IMR-90 (cell line): ENCODE results near the gene SLC38A8. TPM values are rescaled to one million over a fixed set of nuclear protein-coding genes. Genes with fewer than 3 reads are reported as not detected.

Experiments used
- ATAC-seq: fragments of 200-7000 bp; cut with Tn5 transposase; 2 replicates; pipeline ENCODE4 v1.9.1; 2020; ENCODE audit warnings: low read depth, mild to moderate bottlenecking, moderate library complexity
- BruUV-seq: library from RNA; stranded (reverse); fragments of 400-500 nt; replicated peaks from 2 replicates; lab custom pipeline; 2021; lab: Mats Ljungman, UMichigan
- CTCF ChIA-PET: fragments of 300-600 bp; formaldehyde crosslinking; extraction: SDS; loops from one replicate; lab custom pipeline; 2021; ENCODE audit warnings: antibody characterized with exemption; lab: Yijun Ruan, JAX
- POLR2A ChIA-PET: fragments of 300-600 bp; sonication (Branson Sonifier 250); formaldehyde crosslinking; loops from one replicate; lab custom pipeline; 2022; ENCODE audit warnings: antibody characterized with exemption; ENCODE audit not compliant: unreplicated experiment; lab: Charles Lee
- DNase-seq: peaks from one replicate; pipeline ENCODE4 v3.0.0; 2013
- H2AFZ ChIP-seq: replicated peaks from 2 replicates; pipeline ENCODE3; 2013; ENCODE audit warnings: low read length, mild to moderate bottlenecking; ENCODE audit not compliant: poor library complexity
- H2AK5ac ChIP-seq: 2 replicates; pipeline ENCODE4 v1.6.1; 2013; ENCODE audit warnings: low read depth, low read length, inconsistent platforms
- H2AK9ac ChIP-seq: replicated peaks from 2 replicates; pipeline ENCODE3; 2013; ENCODE audit warnings: mild to moderate bottlenecking, low read depth, low read length, moderate library complexity; ENCODE audit not compliant: poor library complexity
- H2BK120ac ChIP-seq: 2 replicates; pipeline ENCODE4 v1.6.1; 2013; ENCODE audit warnings: low read depth, low read length, inconsistent platforms
- H2BK15ac ChIP-seq: 3 replicates; pipeline ENCODE4 v1.6.1; 2013; ENCODE audit warnings: low read depth, low read length, inconsistent platforms
- H2BK20ac ChIP-seq: 2 replicates; pipeline ENCODE4 v1.6.1; 2013; ENCODE audit warnings: low read depth, mild to moderate bottlenecking, inconsistent platforms, low read length, moderate library complexity
- H2BK5ac ChIP-seq: 2 replicates; pipeline ENCODE4 v1.6.1; 2013; ENCODE audit warnings: mild to moderate bottlenecking, low read depth, low read length, inconsistent platforms; ENCODE audit not compliant: poor library complexity, severe bottlenecking
- H3K14ac ChIP-seq: replicated peaks from 2 replicates; pipeline ENCODE4 v1.6.1; 2013; ENCODE audit warnings: low read depth, low read length, inconsistent platforms
- H3K18ac ChIP-seq: 2 replicates; pipeline ENCODE4 v1.6.1; 2013; ENCODE audit warnings: low read depth, low read length, control low read depth
- H3K23ac ChIP-seq: 2 replicates; pipeline ENCODE4 v1.6.1; 2013; ENCODE audit warnings: low read depth, low read length, inconsistent platforms
- H3K27ac ChIP-seq: 2 replicates; pipeline ENCODE4 v1.5.1; 2013; ENCODE audit warnings: mild to moderate bottlenecking, control low read depth, low read length; ENCODE audit not compliant: insufficient read depth
- H3K27me3 ChIP-seq: 2 replicates; pipeline ENCODE4 v1.6.1; 2013; ENCODE audit warnings: low read length; ENCODE audit not compliant: control insufficient read depth, insufficient read depth
- H3K36me3 ChIP-seq: 2 replicates; pipeline ENCODE4 v1.6.1; 2013; ENCODE audit warnings: low read length, mixed read lengths; ENCODE audit not compliant: control insufficient read depth, insufficient read depth
- H3K4ac ChIP-seq: 2 replicates; pipeline ENCODE4 v1.6.1; 2013; ENCODE audit warnings: low read depth, low read length, inconsistent platforms
- H3K4me1 ChIP-seq: 2 replicates; pipeline ENCODE4 v1.6.1; 2013; ENCODE audit warnings: low read length, mixed read lengths; ENCODE audit not compliant: control insufficient read depth, insufficient read depth
- H3K4me2 ChIP-seq: 2 replicates; pipeline ENCODE4 v1.6.1; 2013; ENCODE audit warnings: low read depth, mild to moderate bottlenecking, control low read depth, low read length, moderate library complexity
- H3K4me3 ChIP-seq: 2 replicates; pipeline ENCODE4 v1.5.1; 2013; ENCODE audit warnings: low read depth, mild to moderate bottlenecking, control low read depth, low read length, moderate library complexity; ENCODE audit not compliant: insufficient read depth
- H3K56ac ChIP-seq: 2 replicates; pipeline ENCODE4 v1.6.1; 2013; ENCODE audit warnings: low read length, inconsistent platforms; ENCODE audit not compliant: insufficient read depth; ENCODE audit errors: extremely low read depth
- H3K79me1 ChIP-seq, 2 experiments: 2 replicates each; pipeline ENCODE4 v1.6.1; 2013; ENCODE audit warnings: low read length in 2 of 2, inconsistent platforms in 1 of 2, low read depth in 1 of 2
- H3K9ac ChIP-seq: 2 replicates; pipeline ENCODE4 v1.6.1; 2013; ENCODE audit warnings: low read depth, low read length, control low read depth
- H3K9me1 ChIP-seq: 2 replicates; pipeline ENCODE4 v1.6.1; 2013; ENCODE audit warnings: low read length, inconsistent platforms; ENCODE audit not compliant: insufficient read depth
- H3K9me3 ChIP-seq: 2 replicates; pipeline ENCODE4 v1.6.1; 2013; ENCODE audit warnings: low read length; ENCODE audit not compliant: control insufficient read depth, insufficient read depth
- H4K20me1 ChIP-seq: 2 replicates; pipeline ENCODE4 v1.6.1; 2013; ENCODE audit warnings: low read length, inconsistent platforms; ENCODE audit not compliant: insufficient read depth
- H4K5ac ChIP-seq: 2 replicates; pipeline ENCODE4 v1.6.1; 2013; ENCODE audit warnings: mild to moderate bottlenecking, low read depth, low read length, control low read depth
- H4K8ac ChIP-seq, 2 experiments: 2 replicates each; pipeline ENCODE4 v1.6.1; 2013; ENCODE audit warnings: low read depth in 2 of 2, low read length in 2 of 2, control low read depth in 1 of 2, inconsistent platforms in 1 of 2
- H4K91ac ChIP-seq: 2 replicates; pipeline ENCODE4 v1.6.1; 2013; ENCODE audit warnings: low read depth, low read length, inconsistent platforms; ENCODE audit not compliant: insufficient read depth
- CEBPB ChIP-seq: IDR thresholded peaks from 2 replicates; pipeline ENCODE4 v1.6.1; 2012; ENCODE audit warnings: low read depth, low read length, improper control_type of control experiment
- CHD1 ChIP-seq: IDR thresholded peaks from 2 replicates; pipeline ENCODE4 v1.6.1; 2012; ENCODE audit warnings: low read depth, low read length, improper control_type of control experiment
- CTCF ChIP-seq: conservative IDR thresholded peaks from 2 replicates; pipeline ENCODE4 v1.5.1; 2012; ENCODE audit warnings: mild to moderate bottlenecking, low read depth, low read length, improper control_type of control experiment
- ELK1 ChIP-seq: fragments of 150-350 bp; IDR thresholded peaks from 2 replicates; pipeline ENCODE4 v1.6.1; 2016; ENCODE audit warnings: low read depth, mild to moderate bottlenecking, low read length, moderate library complexity, borderline replicate concordance
- FOS ChIP-seq: fragments of 150-350 bp; IDR thresholded peaks from 2 replicates; pipeline ENCODE4 v1.6.1; 2016; ENCODE audit warnings: low read depth, low read length
- MAFK ChIP-seq: IDR thresholded peaks from 2 replicates; pipeline ENCODE4 v1.6.1; 2012; ENCODE audit warnings: low read depth, low read length, improper control_type of control experiment
- MAZ ChIP-seq: IDR thresholded peaks from 2 replicates; pipeline ENCODE4 v1.6.1; 2012; ENCODE audit warnings: low read depth, mild to moderate bottlenecking, low read length, improper control_type of control experiment, moderate library complexity, borderline replicate concordance
- MXI1 ChIP-seq: IDR thresholded peaks from 2 replicates; pipeline ENCODE4 v1.6.1; 2012; ENCODE audit warnings: low read depth, mild to moderate bottlenecking, low read length, moderate library complexity, borderline replicate concordance
- NFE2L2 ChIP-seq: fragments of 150-350 bp; IDR thresholded peaks from 2 replicates; pipeline ENCODE4 v1.6.1; 2016; ENCODE audit warnings: low read depth, mild to moderate bottlenecking, low read length
- POLR2A ChIP-seq: IDR thresholded peaks from 2 replicates; pipeline ENCODE4 v1.6.1; 2012; ENCODE audit warnings: mild to moderate bottlenecking, low read depth, low read length
- RAD21 ChIP-seq: IDR thresholded peaks from 2 replicates; pipeline ENCODE4 v1.6.1; 2012; ENCODE audit warnings: low read length, improper control_type of control experiment
- RFX5 ChIP-seq: IDR thresholded peaks from 2 replicates; pipeline ENCODE4 v1.8.0; 2012; ENCODE audit warnings: low read depth, mild to moderate bottlenecking, low read length, moderate library complexity
- SMC3 ChIP-seq: fragments of 150-350 bp; IDR thresholded peaks from 2 replicates; pipeline ENCODE4 v1.6.1; 2016; ENCODE audit warnings: low read depth, mild to moderate bottlenecking, antibody characterized with exemption, low read length, moderate library complexity
- WGBS, 2 experiments: methylation state at CpG; one replicate each; pipeline versions ENCODE4 v1.1.5 to v1.1.7; 2013; ENCODE audit warnings: missing lambda C conversion rate in 2 of 2; ENCODE audit not compliant: insufficient read length in 1 of 2; ENCODE audit errors: extremely low coverage in 2 of 2; 5-methylcytosine and 5-hydroxymethylcytosine counted together
- dilution Hi-C: fragments of 300-500 bp; cut with HindIII; formaldehyde crosslinking; loops from one replicate; pipeline ENCODE4 v1.14.3; 2018; ENCODE audit warnings: low sequenced_read_pairs; ENCODE audit not compliant: unreplicated experiment
- in situ Hi-C: fragments of 300-500 bp; cut with MboI; formaldehyde crosslinking; loops from 3 replicates; pipeline ENCODE4 v1.14.3; 2019; ENCODE audit warnings: low sequenced_read_pairs, inconsistent platforms, mixed read lengths
- intact Hi-C: fragments of 100-400 bp; cut with micrococcal nuclease; formaldehyde crosslinking; loops from 2 replicates; pipeline ENCODE4 v1.10.0; 2022
- polyA plus RNA-seq, 3 experiments: library from polyadenylated mRNA; depleted of rRNA; stranded (reverse); fragments of >200 nt; gene quantifications; 2 replicates each; pipeline ENCODE4 v1.2.3, GENCODE V29; 2012; ENCODE audit warnings: low replicate concordance in 1 of 3
- total RNA-seq: library from RNA; depleted of rRNA; stranded (reverse); fragments of >200 nt; gene quantifications from 2 replicates; pipeline ENCODE4 v1.2.3, GENCODE V29; 2012

The SLC38A8 gene
- total and polyA plus RNA-seq, 2 of the 4 experiments (the other 2 are of a cell fraction), result not detected

- no peaks in the 10 kb centered on the region; the same call in 1 of the 2 replicates for H4K20me1 ChIP-seq
- peaks cover 10% of the 10 kb centered on the region for H3K9me3 ChIP-seq
- no peak overlapping the region for H3K18ac ChIP-seq
- H2AK5ac ChIP-seq, result no peak overlapping the region
- in situ Hi-C loops, result loop anchor here (25.0 kb wide), 1 partner anchor 514 kb away; no protein-coding TSS in a partner anchor
- H3K36me3 ChIP-seq, result no peaks in the 10 kb centered on the region
- TF ChIP-seq MAZ, result no peak
- TF ChIP-seq MXI1, result no peak
- no peak for TF ChIP-seq CTCF
- TF ChIP-seq MAFK, result no peak
- TF ChIP-seq ELK1, result no peak
- no peak for TF ChIP-seq POLR2A
- no peak for TF ChIP-seq NFE2L2
- no peak for TF ChIP-seq FOS
- no peak for TF ChIP-seq CHD1
- no peak for TF ChIP-seq RAD21
- no peak for TF ChIP-seq SMC3
- no peak for TF ChIP-seq RFX5
- TF ChIP-seq CEBPB, result no peak
- no peak overlapping the region for H2BK15ac ChIP-seq
- H3K27me3 ChIP-seq, result peaks cover 44% of the 10 kb centered on the region
- H2AFZ ChIP-seq, result no peak overlapping the region
- no peak for ATAC-seq
- DNase-seq, result no peak
- CTCF ChIA-PET, result no interaction called here
- intact Hi-C loops, result no loop called here
- no peak overlapping the region for H2BK120ac ChIP-seq
- H3K27ac ChIP-seq, result no peak overlapping the region
- no CpG with 5 or more reads among the region's 22 CpGs for whole genome bisulfite sequencing, 2 experiments
- H3K23ac ChIP-seq, result no peak overlapping the region
- H3K4me2 ChIP-seq, result no peak overlapping the region
- no peak overlapping the region for H4K8ac ChIP-seq
- H2BK5ac ChIP-seq, result no peak overlapping the region
- H2BK20ac ChIP-seq, result no peak overlapping the region
- H3K4ac ChIP-seq, result no peak overlapping the region
- no peak overlapping the region for H2AK9ac ChIP-seq
- POLR2A ChIA-PET, result no interaction called here
- H3K9ac ChIP-seq, result no peak overlapping the region
- no peaks in the 10 kb centered on the region for H3K4me1 ChIP-seq
- no peak overlapping the region for H3K14ac ChIP-seq
- H4K5ac ChIP-seq, result no peak overlapping the region
- H3K9me1 ChIP-seq, result no peaks in the 10 kb centered on the region
- no peaks in the 10 kb centered on the region for H3K79me1 ChIP-seq
- dilution Hi-C loops, result no loop called here
- H3K4me3 ChIP-seq, result no peak overlapping the region
- BruUV-seq, result no TSS peak
- no peak overlapping the region for H4K91ac ChIP-seq
- H3K56ac ChIP-seq, result no peak overlapping the region
Measured at GRCh38 chr16:83973581-83974385, 68.8 kb downstream of the SLC38A8 start.
